Measurements from ENCODE around the gene TMEM128. TPM values are rescaled to one million over a fixed set of nuclear protein-coding genes. Genes with fewer than 3 reads are reported as not detected.
"Not testable (repeated sequence)": the region's sequence is repeated elsewhere in the genome, so short reads cannot be mapped to it uniquely, and the experiment has no call there.

The TMEM128 gene
- total and polyA plus RNA-seq, 2 experiments from 2014 or later: 29.9 to 37.1 TPM

GRCh38 chr4:4195354-4195753 lies 52.7 kb downstream of the TMEM128 start:
- H3K36me3 ChIP-seq (replicated peaks; ENCODE audit: insufficient read depth, low read depth): no peaks in the 10 kb centered on the region
- no peak overlapping the region for H2AFZ ChIP-seq
- H3K27ac ChIP-seq: no peak overlapping the region
- no peak overlapping the region for H3K4me2 ChIP-seq
- no peaks in the 10 kb centered on the region for H3K9me2 ChIP-seq (replicated peaks; ENCODE audit: insufficient read depth)
- no peak overlapping the region for H3K4me3 ChIP-seq
- H3K79me2 ChIP-seq: no peaks in the 10 kb centered on the region
- H3K4me1 ChIP-seq (ENCODE audit: insufficient read depth): no peaks in the 10 kb centered on the region
- no peak for DNase-seq (ENCODE audit: low spot score)
- no peaks in the 10 kb centered on the region for H4K20me1 ChIP-seq (ENCODE audit: insufficient read depth, poor library complexity, severe bottlenecking)
- TF ChIP-seq EZH2 (IDR thresholded peaks at IDR 0.05; ENCODE audit: borderline replicate concordance) (no peak), CTCF (IDR thresholded peaks at IDR 0.05; ENCODE audit: poor library complexity) (no peak), EZH2phosphoT487 (IDR thresholded peaks at IDR 0.05; ENCODE audit: low read depth, severe bottlenecking, unreplicated experiment) (no peak)
- no peaks in the 10 kb centered on the region for H3K27me3 ChIP-seq
- no peaks in the 10 kb centered on the region for H3K9me3 ChIP-seq (ENCODE audit: low read depth)
- WGBS (ENCODE audit: low lambda C conversion rate, missing lambda C conversion rate): 94% methylated on average over 3 of the region's 3 CpGs

GRCh38 chr4:4188557-4188956 lies 59.5 kb downstream of the TMEM128 start:
- 77% methylated on average over 3 of the region's 3 CpGs for WGBS (ENCODE audit: low lambda C conversion rate, missing lambda C conversion rate)
- not testable (repeated sequence) for H3K27ac ChIP-seq

More at GRCh38 chr4:4188557-4188956, 59.5 kb downstream of the TMEM128 start:
- H3K9me2 ChIP-seq (replicated peaks; ENCODE audit: insufficient read depth); H2AFZ ChIP-seq; H3K36me3 ChIP-seq (replicated peaks; ENCODE audit: insufficient read depth, low read depth); H3K27me3 ChIP-seq; H4K20me1 ChIP-seq (ENCODE audit: insufficient read depth, poor library complexity, severe bottlenecking); H3K79me2 ChIP-seq; H3K4me2 ChIP-seq; DNase-seq (ENCODE audit: low spot score); H3K4me1 ChIP-seq (ENCODE audit: insufficient read depth); H3K4me3 ChIP-seq; H3K9me3 ChIP-seq (ENCODE audit: low read depth): not testable (repeated sequence)

Other genes with a start within 250 kb of the TMEM128 start
- gene OTOP1, start 21.3 kb downstream of the TMEM128 start, total RNA-seq: not detected in 2 replicates
- not detected in 2 replicates for gene OTOP1, start 21.3 kb downstream of the TMEM128 start, polyA plus RNA-seq
- gene LYAR, start 41.9 kb upstream of the TMEM128 start, total RNA-seq: 12.2 and 12.9 TPM in 2 replicates
- 6.7 and 8.6 TPM in 2 replicates for gene LYAR, start 41.9 kb upstream of the TMEM128 start, polyA plus RNA-seq
- gene ZBTB49, start 42.0 kb upstream of the TMEM128 start, total RNA-seq: 2.4 and 3.3 TPM in 2 replicates
- 2.2 and 3.5 TPM in 2 replicates for gene ZBTB49, start 42.0 kb upstream of the TMEM128 start, polyA plus RNA-seq
- 30.2 and 36.9 TPM in 2 replicates for gene NSG1, start 138.9 kb upstream of the TMEM128 start, total RNA-seq
- gene NSG1, start 138.9 kb upstream of the TMEM128 start, polyA plus RNA-seq: 70.1 and 77.5 TPM in 2 replicates